NAMALWA (cell line): ENCODE results near the gene PGM5.

Source experiments
- DNase-seq: peaks from one replicate; pipeline ENCODE4 v3.0.0-alpha.2; 2015; ENCODE audit warnings: low spot score

Gene PGM5

DNA sequence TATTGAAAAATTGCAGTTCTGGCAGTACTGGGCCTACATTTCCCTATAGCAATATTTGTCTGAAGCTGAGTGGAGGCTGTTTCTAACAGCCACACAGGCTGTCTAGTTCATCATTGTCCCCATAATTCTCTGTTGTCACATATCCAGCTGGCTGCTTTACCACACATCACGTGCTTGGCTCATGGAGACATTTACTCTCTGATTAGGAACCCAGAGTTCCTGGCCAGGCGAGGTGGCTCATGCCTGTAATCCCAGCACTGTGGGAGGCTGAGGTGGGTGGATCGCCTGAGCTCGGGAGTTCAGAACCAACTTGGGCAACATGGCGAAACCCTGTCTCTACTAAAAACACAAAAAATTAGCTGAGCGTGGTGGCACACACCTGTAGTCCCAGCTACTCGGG is 81.4 kb downstream of the PGM5 start:
- no peak for DNase-seq

DNA sequence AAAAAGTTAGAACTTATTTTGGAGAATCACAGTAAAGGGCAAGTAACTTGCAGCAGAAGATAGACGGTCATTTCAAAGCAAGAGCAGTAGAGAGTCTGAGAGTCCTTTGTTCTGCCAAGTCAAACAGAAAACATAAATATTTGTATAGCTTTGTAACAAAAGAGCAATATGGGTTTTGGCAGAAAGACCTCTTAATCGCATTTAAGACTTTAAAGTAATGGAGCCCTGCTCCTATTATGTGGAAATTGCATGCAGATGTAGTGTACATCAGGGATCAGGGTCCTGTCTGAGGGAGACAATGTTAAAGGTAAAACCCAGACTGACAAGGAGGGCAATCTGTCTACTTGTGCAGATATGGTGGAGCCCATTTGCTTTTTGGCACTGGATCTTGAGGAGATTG is 87.2 kb downstream of the PGM5 start:
- DNase-seq, result no peak

DNA sequence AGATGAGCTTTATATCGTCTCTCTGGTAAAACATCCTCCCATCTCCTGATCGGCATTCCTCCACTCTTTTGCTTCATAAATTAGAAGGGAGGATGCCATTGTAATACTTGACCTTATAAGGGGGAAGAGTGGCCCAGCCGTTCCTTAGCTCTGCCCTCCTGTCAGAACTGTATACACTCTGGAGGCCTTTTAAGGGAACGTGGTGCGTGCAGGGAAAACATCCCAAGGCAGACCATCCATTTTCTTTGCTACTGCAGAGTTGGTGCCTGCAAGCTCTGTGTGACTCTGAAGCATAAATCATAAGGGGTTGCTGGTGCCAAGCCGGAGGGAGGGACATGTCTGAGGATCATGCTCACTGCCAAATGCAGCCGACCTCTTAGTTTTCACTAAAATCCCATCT is 90.4 kb downstream of the PGM5 start:
- DNase-seq, result no peak

DNA sequence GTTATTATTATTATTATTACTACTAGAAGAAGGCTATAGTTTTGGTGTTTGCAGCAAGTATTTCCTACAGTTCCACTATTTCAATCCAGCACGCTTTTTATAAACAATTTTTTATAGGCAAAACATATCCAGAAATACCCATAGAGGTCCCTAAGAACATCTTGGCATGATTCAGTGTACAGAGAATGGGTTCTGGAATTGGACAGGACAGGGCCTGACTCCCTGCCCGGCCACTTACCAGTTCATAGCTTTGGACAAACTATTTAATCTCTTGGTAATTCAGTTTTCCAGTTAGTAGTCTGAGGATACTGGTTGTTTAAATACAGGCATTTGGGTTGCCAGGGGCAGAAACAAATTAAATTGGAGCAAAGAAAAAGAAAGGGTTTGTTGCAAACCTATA is 91.2 kb downstream of the PGM5 start:
- no peak for DNase-seq

DNA sequence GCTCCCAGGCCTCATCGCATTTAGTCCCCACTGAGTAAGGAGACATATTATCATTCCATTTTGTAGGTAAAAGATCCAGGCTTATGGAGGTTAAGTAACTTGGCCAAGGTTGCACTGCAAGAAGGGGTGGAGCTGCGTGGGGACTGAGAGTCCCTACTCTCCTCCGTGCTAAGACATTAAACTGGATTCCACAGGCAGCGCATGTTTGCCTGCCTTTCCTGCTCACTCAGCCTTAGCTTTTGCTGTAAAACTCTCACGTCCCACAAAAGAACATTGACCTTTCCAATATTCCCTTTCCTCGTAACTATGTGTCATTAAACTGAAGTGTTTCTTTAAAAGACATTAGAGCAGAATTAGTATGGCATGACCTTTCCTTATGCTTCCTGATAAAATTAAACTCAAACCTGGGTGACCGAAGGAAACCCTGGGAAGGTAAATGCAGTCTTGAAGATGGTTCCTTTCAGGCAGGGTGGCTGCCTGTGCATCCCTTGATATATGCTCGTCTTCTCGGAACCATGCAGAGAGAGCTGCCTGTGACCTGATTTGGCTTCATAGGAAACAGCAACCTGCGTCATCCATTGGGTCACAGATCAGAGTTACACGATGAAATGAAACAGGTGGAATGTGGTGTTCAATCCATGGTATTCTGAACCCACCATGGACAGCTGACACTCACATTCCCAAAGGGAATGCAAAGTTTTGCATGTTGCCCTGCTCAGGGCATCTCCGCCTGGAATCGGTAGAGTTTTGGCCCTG is 98.3 kb downstream of the PGM5 start:
- DNase-seq, result no peak

DNA sequence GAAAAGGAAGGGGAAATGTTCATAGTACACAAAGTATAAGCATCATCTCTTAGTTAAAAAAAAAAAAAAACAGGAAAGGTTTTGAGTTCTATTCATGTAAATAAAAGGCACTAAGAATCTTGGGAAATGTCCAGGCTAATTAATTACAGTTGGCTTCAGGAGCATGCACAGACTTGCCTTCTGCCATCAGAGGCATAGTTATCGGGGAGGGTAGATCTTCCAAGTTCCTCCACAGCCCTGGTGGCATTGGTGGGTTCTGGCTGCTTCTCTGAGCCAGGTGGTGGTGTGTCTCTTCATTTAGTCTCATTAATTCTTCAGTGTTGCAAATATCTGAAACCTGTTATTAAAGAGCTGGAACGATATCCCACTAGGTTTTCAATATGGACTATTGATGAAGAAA is 99.0 kb downstream of the PGM5 start:
- no peak for DNase-seq

DNA sequence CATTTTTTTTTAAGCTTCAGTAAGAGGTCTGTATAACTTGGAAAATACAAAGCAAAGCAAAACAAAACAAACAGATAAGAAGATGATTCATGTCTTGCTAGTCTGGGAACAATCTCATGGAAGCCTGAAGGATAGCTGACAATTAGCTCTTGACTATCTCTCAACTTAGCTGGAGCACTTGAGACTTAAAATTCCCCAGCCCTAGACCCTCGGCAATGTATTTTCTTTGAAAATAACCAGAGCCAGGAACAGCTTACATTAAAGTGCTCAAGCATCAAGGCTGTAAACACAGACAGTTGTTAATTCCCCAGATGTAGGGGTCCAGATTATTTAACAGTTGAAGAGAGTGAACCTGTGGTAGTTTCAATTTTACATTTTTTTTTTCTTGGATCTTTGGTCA is 101.4 kb downstream of the PGM5 start:
- no peak for DNase-seq

DNA sequence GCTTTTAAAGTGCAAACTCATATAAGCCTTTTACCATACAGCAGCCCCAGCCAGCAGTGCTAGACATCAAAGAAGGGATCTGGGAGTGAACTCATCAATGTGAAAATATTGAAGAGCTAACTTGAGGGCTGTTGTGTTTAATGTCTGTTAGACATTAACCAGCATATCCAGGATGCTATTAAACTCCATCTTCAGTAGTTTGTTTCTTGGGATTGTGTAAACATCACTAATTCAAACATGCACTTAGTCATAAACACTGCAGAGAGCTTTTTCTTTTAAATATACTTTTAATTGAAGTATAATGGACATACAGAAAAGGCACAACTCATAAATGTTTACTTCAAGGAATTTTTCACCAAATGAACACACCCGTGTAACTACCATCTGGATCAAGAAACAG is 102.5 kb downstream of the PGM5 start:
- no peak for DNase-seq

DNA sequence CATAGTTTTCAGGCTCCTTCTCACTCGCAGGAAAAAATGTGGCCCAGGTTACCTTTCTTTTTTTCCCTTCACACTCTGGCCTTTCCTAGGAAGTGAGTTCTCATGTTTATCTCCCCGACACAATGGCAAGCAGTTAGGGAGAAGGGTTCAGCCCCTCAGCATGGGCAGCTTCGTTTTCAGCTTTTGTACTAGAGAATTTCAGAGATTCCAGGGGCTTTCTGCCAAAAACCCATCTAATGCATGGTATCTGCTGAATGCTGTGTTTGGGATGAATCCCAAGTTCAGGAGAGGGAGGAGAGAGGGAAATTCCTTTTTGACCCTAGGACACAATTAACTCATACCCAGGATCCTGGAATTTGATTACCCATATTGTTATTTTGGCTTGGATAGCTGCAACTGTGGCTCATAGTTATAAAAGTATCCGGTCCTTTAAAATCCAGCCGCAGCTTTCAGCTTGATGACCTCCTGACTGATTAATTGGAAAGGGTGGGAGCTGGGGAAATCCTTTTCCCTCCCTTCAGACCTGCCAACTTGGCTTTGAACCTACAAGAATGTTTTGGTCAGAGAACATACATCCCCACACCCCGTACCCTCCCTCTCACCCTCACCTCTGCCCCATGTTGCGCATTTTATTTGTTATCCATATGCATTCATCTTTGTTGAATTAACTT is 105.8 kb downstream of the PGM5 start:
- no peak for DNase-seq

DNA sequence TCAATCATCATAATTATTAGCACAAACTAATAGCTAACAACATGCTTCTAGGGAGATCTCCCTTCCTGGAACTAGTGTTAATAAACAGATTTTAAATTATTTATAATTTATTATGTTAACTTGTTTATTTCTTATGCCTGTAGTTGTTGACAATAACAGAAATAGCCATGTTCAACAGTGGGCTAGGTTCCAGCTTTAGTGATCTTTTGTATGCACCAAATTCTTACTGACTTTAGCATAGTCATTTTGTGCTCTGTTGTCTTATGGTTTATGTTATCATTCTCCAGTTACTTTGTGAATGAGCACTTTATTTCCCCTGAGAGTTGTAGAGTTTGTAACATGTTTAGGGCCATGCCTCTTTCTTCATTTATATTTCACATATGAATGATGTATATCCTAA is 113.7 kb downstream of the PGM5 start:
- DNase-seq, result no peak

DNA sequence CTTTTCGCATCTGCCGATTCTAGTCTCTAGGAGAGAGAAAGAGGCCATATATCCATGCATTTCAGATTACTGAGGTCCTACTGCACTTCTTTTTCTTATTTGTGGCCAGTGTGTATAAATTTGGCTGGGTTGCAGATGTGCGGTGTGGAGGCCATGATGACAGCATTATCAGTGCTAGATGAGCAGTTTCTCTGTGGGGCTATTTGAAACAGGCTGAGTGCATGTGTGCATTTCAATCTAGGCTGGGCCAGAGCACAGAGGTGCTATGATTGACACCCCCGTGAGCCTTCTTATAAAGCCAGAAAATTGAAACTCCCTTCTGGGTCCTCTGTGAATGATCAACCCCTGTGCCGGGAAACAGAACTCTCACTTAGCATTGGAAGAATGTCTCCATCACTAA is 114.2 kb downstream of the PGM5 start:
- DNase-seq, result no peak

DNA sequence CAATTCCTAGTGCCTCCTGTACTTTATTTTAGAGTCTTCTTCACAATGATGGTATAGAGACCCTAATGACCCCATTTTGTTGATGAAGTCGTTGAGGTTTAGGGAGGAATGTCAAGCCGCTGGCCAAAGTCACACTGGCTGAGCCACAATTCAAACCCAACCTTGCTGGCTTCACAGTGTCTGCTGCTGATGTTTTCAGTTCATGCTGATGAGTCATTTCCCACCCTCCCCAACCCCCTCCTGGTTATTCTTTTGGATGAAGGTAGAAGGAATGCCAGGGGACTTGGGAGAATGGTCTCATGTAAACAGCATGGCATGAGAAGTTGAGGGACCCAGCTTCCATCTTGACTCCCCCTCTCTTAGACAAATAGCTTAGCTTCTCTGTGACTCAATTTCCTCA is 115.7 kb downstream of the PGM5 start:
- no peak for DNase-seq

DNA sequence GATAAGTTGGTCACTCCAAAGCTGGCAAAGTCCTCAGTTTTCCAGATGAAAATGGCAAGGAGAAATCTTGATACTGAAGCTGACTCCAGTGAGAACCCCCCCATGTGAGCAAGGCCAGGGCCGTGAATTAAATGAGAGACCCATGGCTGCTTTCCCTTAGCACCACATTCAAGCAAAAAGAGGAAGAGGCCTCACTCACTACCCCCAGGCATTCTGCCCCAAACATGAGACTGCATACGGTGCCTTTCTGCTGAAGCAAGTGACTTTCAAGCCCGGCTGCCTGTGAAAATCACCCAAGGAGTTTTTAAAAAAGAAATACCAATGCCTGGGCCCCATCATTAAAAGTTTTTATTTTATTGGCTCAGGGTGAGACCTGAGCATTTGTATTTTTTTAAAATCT is 117.4 kb downstream of the PGM5 start:
- peak; percentile 25 for DNase-seq

DNA sequence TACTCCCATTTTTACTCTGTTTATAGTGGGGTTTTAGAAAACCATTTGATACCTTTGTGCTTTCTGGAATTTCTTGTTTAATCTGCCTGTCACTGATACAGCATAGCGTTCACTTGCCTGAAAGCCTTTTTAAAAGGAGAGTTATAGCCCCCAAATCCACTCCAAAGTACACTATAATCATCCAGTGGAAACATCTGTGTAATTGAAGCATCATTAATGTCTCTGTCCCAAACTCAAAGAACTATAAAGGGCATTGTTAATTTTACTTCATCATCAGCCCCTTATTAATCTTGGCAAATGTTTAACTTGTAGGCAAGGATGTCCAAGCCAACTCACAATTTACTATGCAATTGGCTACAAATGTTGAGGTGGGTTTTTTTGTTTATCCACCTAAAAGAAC is 120.0 kb downstream of the PGM5 start:
- DNase-seq, result no peak

DNA sequence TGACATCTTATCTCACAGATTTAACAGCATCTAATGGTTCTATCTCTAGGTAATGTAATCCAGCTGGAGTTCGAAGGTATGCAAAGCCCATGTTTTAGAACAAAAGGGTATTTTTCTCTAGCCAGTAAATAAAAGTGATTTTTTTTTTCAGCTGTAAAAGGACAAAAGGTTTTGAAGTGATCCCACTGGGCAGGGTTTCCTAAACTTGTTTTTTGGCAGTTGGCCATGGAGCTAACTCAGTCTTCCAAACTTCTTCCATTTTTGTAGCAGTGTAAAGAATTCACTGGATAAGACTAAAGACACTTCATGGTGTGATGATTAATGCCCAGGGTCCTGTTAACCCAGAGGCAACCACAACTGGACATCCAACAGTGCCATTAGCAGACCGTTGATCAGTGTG is 120.4 kb downstream of the PGM5 start:
- DNase-seq, result no peak

DNA sequence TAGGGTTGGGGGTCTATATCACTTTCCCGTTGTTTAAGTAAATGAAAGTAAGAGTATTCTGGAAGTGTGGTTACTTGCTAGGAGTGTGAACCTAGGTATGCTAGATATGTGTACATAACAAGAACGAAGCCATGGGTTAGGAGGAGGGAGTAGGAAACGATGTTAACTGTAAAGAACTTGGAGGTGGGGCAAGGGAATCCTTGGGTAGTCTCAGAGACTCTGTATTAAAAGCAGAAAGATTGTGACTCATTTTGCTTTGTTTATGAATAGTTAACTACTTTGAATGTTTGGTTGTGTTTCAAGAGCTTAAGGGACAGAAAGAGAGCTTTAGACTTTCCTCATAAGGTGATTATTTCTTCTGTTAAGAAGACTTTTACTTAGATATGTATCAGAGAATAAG is 124.4 kb downstream of the PGM5 start:
- DNase-seq, result no peak

DNA sequence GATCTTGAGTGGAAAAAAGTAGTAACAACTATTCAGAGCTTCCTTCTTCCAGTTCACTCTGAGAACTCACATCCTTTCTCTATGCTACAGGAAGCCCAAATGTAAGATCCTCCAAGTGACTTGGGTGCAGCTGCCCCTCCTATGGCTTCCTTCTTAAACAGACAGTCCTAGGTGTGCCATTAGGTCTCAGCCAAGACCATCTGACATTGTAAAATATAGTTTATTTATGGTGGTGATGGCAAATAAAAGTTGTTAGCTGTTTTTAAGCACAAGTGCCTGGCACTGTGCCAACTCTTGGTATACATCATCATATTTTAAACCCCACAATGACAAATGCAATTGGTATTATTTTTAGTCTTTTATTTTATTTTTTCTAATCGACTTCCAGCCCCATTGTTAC is 126.1 kb downstream of the PGM5 start:
- peak; percentile 7 for DNase-seq

DNA sequence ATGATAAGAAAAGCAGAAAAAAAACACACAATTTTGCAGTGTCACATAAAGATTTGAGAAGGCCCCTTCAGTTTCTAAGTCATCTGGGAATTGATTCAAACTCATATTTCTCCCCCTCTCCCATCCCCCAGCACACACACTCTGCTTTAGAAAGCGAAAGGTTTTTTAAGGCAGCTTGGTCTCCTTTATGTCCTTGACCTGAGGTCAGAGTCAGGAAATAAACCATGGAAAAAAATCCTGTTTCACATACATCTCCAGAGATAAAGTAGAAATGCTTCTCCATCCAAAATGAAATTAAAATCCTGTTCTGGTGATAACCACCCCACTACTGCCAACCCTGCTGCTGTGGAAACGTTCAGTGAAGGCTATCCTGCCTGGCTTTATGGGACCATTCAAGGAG is 131.7 kb downstream of the PGM5 start:
- DNase-seq, result no peak

DNA sequence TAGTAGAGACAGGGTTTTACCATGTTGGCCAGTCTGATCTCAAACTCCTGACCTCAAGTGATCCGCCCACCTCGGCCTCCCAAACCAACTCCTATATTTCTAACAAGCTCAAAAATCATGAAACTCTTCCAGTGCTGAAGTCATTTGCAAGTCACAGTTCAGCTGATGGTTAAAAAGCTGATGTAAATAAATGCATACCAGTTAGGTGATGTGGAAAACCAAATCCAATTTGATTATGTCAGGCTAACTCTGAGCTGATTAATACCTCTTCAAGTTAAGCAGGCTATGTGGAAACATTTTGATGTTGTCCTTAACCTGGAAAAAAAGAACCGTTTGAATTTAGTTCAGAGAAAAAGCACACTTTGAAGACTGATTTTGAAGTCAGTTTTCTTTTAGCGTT is 133.2 kb downstream of the PGM5 start:
- no peak for DNase-seq

DNA sequence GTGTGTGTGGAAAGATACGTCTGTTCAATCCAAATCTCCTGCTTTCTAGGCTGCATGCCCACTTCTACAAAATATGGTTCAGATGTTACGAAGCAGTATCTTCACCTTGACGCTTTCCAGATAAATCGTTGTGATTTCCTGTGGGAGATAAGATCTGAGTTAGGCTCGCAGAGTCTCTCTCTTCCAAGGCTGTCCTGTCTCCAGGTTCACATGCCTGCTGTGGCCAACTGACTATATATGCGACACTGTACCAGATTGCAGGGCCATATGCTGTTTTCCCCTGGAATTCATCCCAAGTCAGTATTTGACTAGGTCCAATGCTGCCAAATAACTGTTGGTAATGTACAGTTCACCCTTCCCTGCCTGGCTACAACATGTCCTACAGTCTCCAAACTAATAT is 136.4 kb downstream of the PGM5 start:
- no peak for DNase-seq

DNA sequence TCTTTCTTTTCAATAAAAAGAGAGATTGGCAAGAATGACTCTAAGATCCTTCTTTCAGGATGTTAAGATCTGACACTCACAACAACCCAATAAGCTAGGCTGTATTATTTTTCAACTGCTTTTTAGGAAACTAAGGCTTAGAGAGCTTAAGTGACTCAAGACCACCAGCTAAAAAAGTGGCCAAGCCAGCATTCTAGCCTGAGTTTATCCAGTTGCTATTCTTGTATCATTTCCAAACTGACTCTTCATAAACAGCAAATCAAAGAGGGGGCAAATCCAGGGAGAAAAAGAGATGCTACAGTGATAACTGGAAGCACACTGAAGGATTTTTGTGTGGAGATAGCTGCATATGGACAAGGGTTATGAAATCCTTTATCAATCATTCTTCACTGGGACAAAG is 137.1 kb downstream of the PGM5 start:
- no peak for DNase-seq

DNA sequence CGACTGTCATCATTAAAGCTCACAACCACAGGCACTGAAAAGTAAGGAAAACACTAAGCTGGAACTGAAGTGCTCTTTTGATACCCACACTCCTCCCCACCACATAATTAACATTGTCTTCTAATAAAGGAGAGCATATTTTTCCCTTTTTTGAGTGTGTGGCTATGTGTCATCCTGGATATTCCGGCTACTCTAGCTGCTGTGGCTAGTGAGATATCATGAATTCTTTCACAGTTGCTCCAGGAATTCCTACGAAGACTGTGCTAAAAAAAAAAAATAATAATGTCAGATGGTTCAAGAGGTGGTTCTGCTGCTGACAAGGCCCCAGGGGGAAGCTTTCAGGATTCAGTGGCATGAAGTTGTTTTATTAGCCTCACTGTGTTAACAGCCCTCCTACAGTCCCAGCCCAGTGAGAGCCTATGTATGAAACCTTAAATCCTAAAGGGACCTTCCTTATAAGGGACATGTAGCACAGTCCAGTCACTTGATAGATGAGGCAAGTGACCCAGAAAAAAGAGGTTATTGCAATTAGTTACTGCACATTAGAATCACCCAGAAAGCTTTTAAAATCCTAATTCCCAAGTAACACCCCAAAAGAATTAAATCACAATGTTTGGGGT is 137.7 kb downstream of the PGM5 start:
- DNase-seq, result no peak

DNA sequence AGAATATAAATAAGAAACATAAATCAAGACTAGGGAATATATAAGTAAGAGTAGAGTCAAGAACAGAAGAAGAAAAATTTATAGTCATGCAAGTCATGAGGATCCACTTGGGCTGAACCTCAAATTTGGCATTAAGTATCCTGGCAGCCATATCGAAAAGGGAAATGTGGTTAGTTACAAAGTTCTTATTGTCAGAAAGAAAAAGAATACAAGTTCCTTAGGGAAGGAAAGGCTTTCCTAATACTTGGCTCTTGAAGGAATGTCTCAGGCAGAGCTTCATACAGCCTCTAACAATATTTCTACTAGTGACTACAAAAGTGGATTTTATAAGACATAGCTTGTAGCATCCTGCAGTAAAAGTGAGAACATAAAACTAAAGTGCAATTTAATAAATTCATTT is 138.8 kb downstream of the PGM5 start:
- no peak for DNase-seq

DNA sequence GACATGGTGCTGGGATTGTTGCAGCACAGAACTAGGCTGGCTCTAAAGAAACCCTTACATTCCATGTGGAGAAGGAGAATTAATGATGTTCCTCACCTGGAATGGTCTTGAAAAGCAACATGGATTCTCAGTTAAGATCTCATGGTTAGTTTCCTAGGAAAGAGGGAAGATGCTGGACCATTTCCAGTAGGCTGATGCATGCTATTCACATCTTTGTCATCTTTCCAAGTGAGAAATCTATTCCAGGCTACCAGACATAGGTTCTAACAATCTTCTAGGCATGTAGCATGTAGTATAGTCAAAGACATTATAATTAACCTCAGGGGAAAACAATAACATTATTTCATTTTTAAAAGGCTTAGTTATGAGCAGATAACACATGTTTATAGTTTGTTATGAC is 139.9 kb downstream of the PGM5 start:
- no peak for DNase-seq
